Measurements from ENCODE around the gene LONP2.
A peak's percentile ranks its signal among the peaks of the same experiment; 100 is the strongest.
"Not testable (repeated sequence)": the region's sequence is repeated elsewhere in the genome, so short reads cannot be mapped to it uniquely, and the experiment has no call there.

LONP2 gene

GRCh38 chr16:48366165-48367093 is 122.3 kb downstream of the LONP2 start:
- no peak for DNase-seq (ENCODE audit: low read depth in 2 of 2)

GRCh38 chr16:48367441-48368049 is 123.4 kb downstream of the LONP2 start:
- no peak for DNase-seq (ENCODE audit: low read depth in 2 of 2)

- no peak for DNase-seq (ENCODE audit: low read depth in 2 of 2)
These were observed 125.7 kb downstream of the LONP2 start for GRCh38 chr16:48369765-48370164.

GRCh38 chr16:48370229-48370628 is 126.1 kb downstream of the LONP2 start:
- no peak for DNase-seq (ENCODE audit: low read depth in 2 of 2)

- not testable (repeated sequence) for DNase-seq (ENCODE audit: low read depth in 2 of 2)
These were observed 126.7 kb downstream of the LONP2 start for GRCh38 chr16:48370668-48371392.

GRCh38 chr16:48371393-48371780 is 127.3 kb downstream of the LONP2 start:
- no peak for DNase-seq (ENCODE audit: low read depth in 2 of 2)

GRCh38 chr16:48372744-48373143 is 128.6 kb downstream of the LONP2 start:
- no peak for DNase-seq (ENCODE audit: low read depth in 2 of 2)

GRCh38 chr16:48373258-48374029 is 129.3 kb downstream of the LONP2 start:
- DNase-seq (ENCODE audit: low read depth in 2 of 2), result no peak

- no peak for DNase-seq (ENCODE audit: low read depth in 2 of 2)
These were observed 130.2 kb downstream of the LONP2 start for GRCh38 chr16:48374255-48374654.

- DNase-seq (ENCODE audit: low read depth in 2 of 2), result not testable (repeated sequence)
These were observed 133.2 kb downstream of the LONP2 start for GRCh38 chr16:48377301-48377700.

GRCh38 chr16:48378276-48378675 is 134.2 kb downstream of the LONP2 start:
- DNase-seq (ENCODE audit: low read depth in 2 of 2), result no peak

GRCh38 chr16:48378836-48379235 is 134.7 kb downstream of the LONP2 start:
- no peak for DNase-seq (ENCODE audit: low read depth in 2 of 2)

- no peak for DNase-seq (ENCODE audit: low read depth in 2 of 2)
These were observed 137.1 kb downstream of the LONP2 start for GRCh38 chr16:48381201-48381600.

- DNase-seq (ENCODE audit: low read depth in 2 of 2), result no peak
These were observed 138.0 kb downstream of the LONP2 start for GRCh38 chr16:48382131-48382530.

- DNase-seq (ENCODE audit: low read depth in 2 of 2), result no peak
These were observed 139.1 kb downstream of the LONP2 start for GRCh38 chr16:48383009-48383876.

GRCh38 chr16:48383877-48384519 is 139.9 kb downstream of the LONP2 start:
- no peak for DNase-seq (ENCODE audit: low read depth in 2 of 2)

GRCh38 chr16:48384520-48385252 is 140.6 kb downstream of the LONP2 start:
- no peak for DNase-seq (ENCODE audit: low read depth in 2 of 2)

GRCh38 chr16:48385253-48386150 is 141.4 kb downstream of the LONP2 start, which contains the start of gene SIAH1:
SIAH1 (minus strand) TSS chr16:48385413; CDS start chr16:48362428, 22,985 bp downstream.
- DNase-seq (ENCODE audit: low read depth in 2 of 2), result peak; percentile 70 to 80
